GM12875 (cell line): ENCODE data around the gene NLRP11.

Experiments used
- H3K4me3 ChIP-seq: one replicate; pipeline ENCODE4 v1.5.1; 2011; ENCODE audit warnings: low read depth, low read length, control low read depth
- TF ChIP-seq, protein P1 (sequence below): IDR thresholded peaks from 2 replicates; pipeline ENCODE4 v1.5.1; 2011; ENCODE audit warnings: low read depth, mild to moderate bottlenecking, control low read depth, inconsistent platforms, low read length, moderate library complexity, borderline replicate concordance; ENCODE audit not compliant: insufficient read depth

Gene NLRP11

DNA sequence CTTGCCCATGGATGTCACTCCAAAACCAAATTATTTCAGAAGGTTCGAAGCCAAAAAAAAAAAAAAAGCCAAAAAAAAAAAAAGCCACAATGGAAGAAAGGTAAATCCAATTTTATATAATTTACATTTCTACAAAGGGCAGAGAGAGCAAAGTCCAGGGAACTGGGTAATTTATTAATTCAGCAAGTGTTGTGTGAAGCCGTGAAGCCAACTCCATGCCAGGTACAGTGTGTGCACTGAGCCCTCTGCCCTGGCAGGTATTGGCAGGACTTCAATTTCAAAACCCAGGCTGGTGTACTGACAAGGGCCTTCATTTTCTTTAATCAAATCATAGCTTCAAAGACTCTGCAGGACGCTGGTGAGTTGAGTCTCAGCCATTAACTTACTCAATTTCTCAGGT is 78.4 kb downstream of the NLRP11 start:
- TF ChIP-seq, protein P1, sequence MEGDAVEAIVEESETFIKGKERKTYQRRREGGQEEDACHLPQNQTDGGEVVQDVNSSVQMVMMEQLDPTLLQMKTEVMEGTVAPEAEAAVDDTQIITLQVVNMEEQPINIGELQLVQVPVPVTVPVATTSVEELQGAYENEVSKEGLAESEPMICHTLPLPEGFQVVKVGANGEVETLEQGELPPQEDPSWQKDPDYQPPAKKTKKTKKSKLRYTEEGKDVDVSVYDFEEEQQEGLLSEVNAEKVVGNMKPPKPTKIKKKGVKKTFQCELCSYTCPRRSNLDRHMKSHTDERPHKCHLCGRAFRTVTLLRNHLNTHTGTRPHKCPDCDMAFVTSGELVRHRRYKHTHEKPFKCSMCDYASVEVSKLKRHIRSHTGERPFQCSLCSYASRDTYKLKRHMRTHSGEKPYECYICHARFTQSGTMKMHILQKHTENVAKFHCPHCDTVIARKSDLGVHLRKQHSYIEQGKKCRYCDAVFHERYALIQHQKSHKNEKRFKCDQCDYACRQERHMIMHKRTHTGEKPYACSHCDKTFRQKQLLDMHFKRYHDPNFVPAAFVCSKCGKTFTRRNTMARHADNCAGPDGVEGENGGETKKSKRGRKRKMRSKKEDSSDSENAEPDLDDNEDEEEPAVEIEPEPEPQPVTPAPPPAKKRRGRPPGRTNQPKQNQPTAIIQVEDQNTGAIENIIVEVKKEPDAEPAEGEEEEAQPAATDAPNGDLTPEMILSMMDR: no peak

DNA sequence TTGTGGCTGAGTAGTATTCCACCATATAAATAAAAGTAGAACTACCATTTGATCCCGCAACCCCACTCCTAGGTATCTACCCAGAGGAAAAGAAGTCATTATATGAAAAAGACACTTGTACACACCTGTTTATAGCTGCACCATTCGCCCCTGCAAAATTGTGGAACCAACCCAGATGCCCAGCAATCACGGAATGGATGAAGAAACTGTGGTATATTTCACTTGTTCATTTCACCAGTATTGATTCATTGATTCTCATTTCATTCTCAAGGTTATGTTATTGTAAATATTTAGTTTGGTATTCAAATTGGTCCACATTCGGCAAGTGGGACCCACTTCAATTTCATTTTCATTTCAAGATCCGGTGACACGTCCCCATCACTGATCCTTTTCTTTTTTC is 81.1 kb downstream of the NLRP11 start:
- H3K4me3 ChIP-seq: no peak overlapping the region
- TF ChIP-seq, protein P1: no peak

More for the DNA sequence above, 78.4 kb downstream of the NLRP11 start:
- H3K4me3 ChIP-seq: no peak overlapping the region

DNA sequence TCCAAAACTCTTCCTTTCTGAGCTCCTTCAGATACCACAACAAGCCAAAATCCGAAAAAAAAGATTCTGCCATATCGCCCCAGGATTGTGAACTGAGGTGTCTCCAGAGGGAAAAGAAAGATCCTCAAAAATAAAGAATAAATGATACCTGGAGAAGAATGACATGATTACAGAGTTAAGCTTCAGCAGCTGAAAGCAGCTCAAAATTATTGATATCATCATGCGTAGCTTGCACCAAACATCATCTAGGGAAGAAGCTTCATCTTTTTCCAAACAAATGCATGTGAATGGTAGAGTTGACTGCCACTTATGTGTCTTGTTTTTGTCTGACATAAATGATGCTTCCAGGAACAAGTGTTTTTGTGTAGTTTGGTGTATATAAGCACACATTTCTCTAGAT is 93.5 kb downstream of the NLRP11 start, which contains the start of gene NLRP9:
Gene NLRP9, minus strand, starts transcription at position 101 of the 400 bp plus-strand sequence. Its CDS starts 28 bp downstream, at position 73.
- TF ChIP-seq, protein P1: no peak
- H3K4me3 ChIP-seq: no peak within 1 kb of the TSS
